ENCODE data around the gene PTP4A2. TPM values are rescaled to one million over a fixed set of nuclear protein-coding genes. Genes with fewer than 3 reads are reported as not detected.
A peak's percentile ranks its signal among the peaks of the same experiment; 100 is the strongest.

The PTP4A2 gene
- polyA plus RNA-seq, 3 donors = 227 to 501 (median 294) TPM

DNA sequence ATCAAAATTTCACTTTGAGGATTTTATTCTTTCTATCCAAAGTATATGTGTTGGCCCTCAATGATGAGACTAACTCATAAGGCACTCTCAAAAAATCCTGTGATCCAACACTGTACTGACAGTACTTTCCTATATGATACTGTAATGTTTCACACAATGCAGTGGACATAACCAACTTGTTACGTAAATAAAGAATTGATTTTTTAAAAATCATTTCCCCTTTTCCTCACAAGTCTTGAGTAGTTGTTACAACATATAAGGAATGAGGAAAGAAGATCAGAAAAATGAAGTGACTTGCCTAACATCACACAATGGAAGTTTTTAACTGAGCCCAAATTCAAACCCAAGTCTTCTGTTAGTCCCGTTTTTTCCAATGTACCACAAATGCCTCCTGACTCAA lies 17.2 kb downstream of the PTP4A2 start:
- peak; percentile 50 to 83 (median 81) for DNase-seq
- Mint-ChIP-seq H3K36me3 (peaks cover 30 to 46% of the 10 kb centered on the region in 2 donors), H3K4me3 (peak overlapping the region in 1 of 2 donors; percentile 76), H3K27ac (peak overlapping the region; percentile 92 to 99 (median 96)), H3K4me1 (peaks cover 59% of the 10 kb centered on the region), H3K27me3 (ENCODE audit: low read depth in 3 of 3) (no peaks in the 10 kb centered on the region), H3K9me3 (peaks cover 0 to 2% (median 0%) of the 10 kb centered on the region in 7 donors)
- Histone ChIP-seq H3K27ac (ENCODE audit: low read depth in 1 of 2, low read length in 2 of 2) (peak overlapping the region; percentile 65 to 85), H3K79me2 (ENCODE audit: insufficient read depth, low read length) (peaks cover 100% of the 10 kb centered on the region), H3K4me2 (replicated peaks; ENCODE audit: extremely low read depth, low read length, poor library complexity, severe bottlenecking) (peak overlapping the region; percentile 35), H3K36me3 (replicated peaks in 1 of 2; ENCODE audit: control insufficient read depth in 1 of 2, insufficient read depth in 2 of 2, low read length in 2 of 2) (peaks cover 16 to 37% of the 10 kb centered on the region in 2 donors), H3K27me3 (ENCODE audit: control insufficient read depth in 2 of 2, insufficient read depth in 2 of 2, low read length in 2 of 2) (no peaks in the 10 kb centered on the region), H3K4me1 (ENCODE audit: control insufficient read depth in 1 of 2, insufficient read depth in 2 of 2, low read length in 2 of 2) (peaks cover 52 to 60% of the 10 kb centered on the region in 2 donors), H3K4me3 (replicated peaks in 1 of 3; ENCODE audit: low read depth in 2 of 3, low read length in 3 of 3) (peak overlapping the region in 1 of 3 experiments; percentile 45), H3K9ac (ENCODE audit: insufficient read depth, low read length, poor library complexity, severe bottlenecking) (no peak overlapping the region), H2AFZ (ENCODE audit: insufficient read depth, low read depth, low read length, poor library complexity, severe bottlenecking) (no peak overlapping the region), H4K20me1 (ENCODE audit: insufficient read depth, low read length) (peaks cover 98% of the 10 kb centered on the region), H3K9me3 (replicated peaks in 1 of 2; ENCODE audit: control insufficient read depth in 1 of 2, insufficient read depth in 1 of 2, low read length in 2 of 2) (no peaks in the 10 kb centered on the region)
- no CpG with 5 or more reads among the region's 2 CpGs for WGBS (ENCODE audit: insufficient coverage)
- intact Hi-C loops (cut with micrococcal nuclease) = loop anchor here in 1 of 2 donors (5.0 kb wide), 2 partner anchors 34 to 36 kb away; no protein-coding TSS in a partner anchor
- TF ChIP-seq, protein P1, sequence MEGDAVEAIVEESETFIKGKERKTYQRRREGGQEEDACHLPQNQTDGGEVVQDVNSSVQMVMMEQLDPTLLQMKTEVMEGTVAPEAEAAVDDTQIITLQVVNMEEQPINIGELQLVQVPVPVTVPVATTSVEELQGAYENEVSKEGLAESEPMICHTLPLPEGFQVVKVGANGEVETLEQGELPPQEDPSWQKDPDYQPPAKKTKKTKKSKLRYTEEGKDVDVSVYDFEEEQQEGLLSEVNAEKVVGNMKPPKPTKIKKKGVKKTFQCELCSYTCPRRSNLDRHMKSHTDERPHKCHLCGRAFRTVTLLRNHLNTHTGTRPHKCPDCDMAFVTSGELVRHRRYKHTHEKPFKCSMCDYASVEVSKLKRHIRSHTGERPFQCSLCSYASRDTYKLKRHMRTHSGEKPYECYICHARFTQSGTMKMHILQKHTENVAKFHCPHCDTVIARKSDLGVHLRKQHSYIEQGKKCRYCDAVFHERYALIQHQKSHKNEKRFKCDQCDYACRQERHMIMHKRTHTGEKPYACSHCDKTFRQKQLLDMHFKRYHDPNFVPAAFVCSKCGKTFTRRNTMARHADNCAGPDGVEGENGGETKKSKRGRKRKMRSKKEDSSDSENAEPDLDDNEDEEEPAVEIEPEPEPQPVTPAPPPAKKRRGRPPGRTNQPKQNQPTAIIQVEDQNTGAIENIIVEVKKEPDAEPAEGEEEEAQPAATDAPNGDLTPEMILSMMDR (IDR thresholded peaks at IDR 0.05) = no peak

DNA sequence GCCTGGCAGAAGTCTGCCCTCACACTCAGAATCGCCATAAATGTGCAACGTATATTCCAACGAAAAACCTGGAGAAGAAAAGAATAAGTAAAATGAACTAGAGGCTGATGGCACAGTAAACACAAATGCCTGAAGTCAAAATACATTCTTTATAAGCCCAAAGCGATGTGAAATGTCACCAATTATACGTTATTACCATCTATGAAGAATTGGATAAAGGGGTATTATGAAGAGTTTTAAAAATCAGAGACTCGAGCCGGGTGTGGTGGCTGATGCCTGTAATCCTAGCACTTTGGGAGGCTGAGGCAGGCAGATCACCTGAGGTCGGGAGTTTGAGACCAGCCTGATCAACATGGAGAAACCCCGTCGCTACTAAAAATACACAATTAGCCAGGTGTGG lies 18.6 kb downstream of the PTP4A2 start:
- Histone ChIP-seq H3K4me3 (replicated peaks in 1 of 3; ENCODE audit: low read depth in 2 of 3, low read length in 3 of 3) (no peak overlapping the region), H2AFZ (ENCODE audit: insufficient read depth, low read depth, low read length, poor library complexity, severe bottlenecking) (no peak overlapping the region), H3K4me2 (replicated peaks; ENCODE audit: extremely low read depth, low read length, poor library complexity, severe bottlenecking) (no peak overlapping the region), H3K9ac (ENCODE audit: insufficient read depth, low read length, poor library complexity, severe bottlenecking) (no peak overlapping the region), H4K20me1 (ENCODE audit: insufficient read depth, low read length) (peaks cover 98% of the 10 kb centered on the region), H3K27me3 (ENCODE audit: control insufficient read depth in 2 of 2, insufficient read depth in 2 of 2, low read length in 2 of 2) (no peaks in the 10 kb centered on the region), H3K79me2 (ENCODE audit: insufficient read depth, low read length) (peaks cover 100% of the 10 kb centered on the region), H3K27ac (ENCODE audit: low read depth in 1 of 2, low read length in 2 of 2) (no peak overlapping the region), H3K4me1 (ENCODE audit: control insufficient read depth in 1 of 2, insufficient read depth in 2 of 2, low read length in 2 of 2) (peaks cover 40 to 46% of the 10 kb centered on the region in 2 donors), H3K9me3 (replicated peaks in 1 of 2; ENCODE audit: control insufficient read depth in 1 of 2, insufficient read depth in 1 of 2, low read length in 2 of 2) (no peaks in the 10 kb centered on the region), H3K36me3 (replicated peaks in 1 of 2; ENCODE audit: control insufficient read depth in 1 of 2, insufficient read depth in 2 of 2, low read length in 2 of 2) (peaks cover 30 to 51% of the 10 kb centered on the region in 2 donors)
- Mint-ChIP-seq H3K9me3 (peaks cover 0 to 2% (median 0%) of the 10 kb centered on the region in 7 donors), H3K4me1 (peaks cover 47% of the 10 kb centered on the region), H3K36me3 (peaks cover 39 to 57% of the 10 kb centered on the region in 2 donors), H3K27ac (peak overlapping the region in 5 of 7 donors; percentile 49 to 99 (median 78)), H3K27me3 (ENCODE audit: low read depth in 3 of 3) (no peaks in the 10 kb centered on the region), H3K4me3 (no peak overlapping the region)
- 100% methylated on average over 3 of the region's 10 CpGs for WGBS (ENCODE audit: insufficient coverage)
- no peak for DNase-seq
- intact Hi-C loops (cut with micrococcal nuclease) = no loop called here
- TF ChIP-seq, protein P1 (IDR thresholded peaks at IDR 0.05) = no peak

All from CD14-positive monocyte (primary cell).